HCT116 (cell line): ENCODE data around the gene PSME3IP1. TPM values are rescaled to one million over a fixed set of nuclear protein-coding genes. Genes with fewer than 3 reads are reported as not detected.

ENCODE experiments used
- ATAC-seq: fragments of 200-7000 bp; cut with Tn5 transposase; 2 replicates; pipeline ENCODE4 v1.9.1; 2020; ENCODE audit warnings: mild to moderate bottlenecking, moderate library complexity
- BruUV-seq: library from RNA; stranded (reverse); fragments of 400-500 nt; replicated peaks from 2 replicates; lab custom pipeline; 2021; lab: Mats Ljungman, UMichigan
- CTCF ChIA-PET: fragments of 300-600 bp; sonication (Branson Sonifier 250); formaldehyde crosslinking; loops from one replicate; lab custom pipeline; 2021; ENCODE audit warnings: antibody characterized with exemption; lab: Charles Lee
- POLR2A ChIA-PET: fragments of 300-600, 350-600 bp; sonication (Branson Sonifier 250); formaldehyde crosslinking; loops from one replicate; lab custom pipeline; 2021; ENCODE audit warnings: antibody characterized with exemption; lab: Charles Lee
- RAD21 ChIA-PET, 2 experiments: fragments of 300-600 bp; sonication (Branson Sonifier 250); formaldehyde crosslinking; loops; one replicate each; lab custom pipeline; 2023; ENCODE audit warnings: low total read pairs in 2 of 2; ENCODE audit not compliant: uncharacterized antibody in 2 of 2, unreplicated experiment in 2 of 2, low non-redundant PET in 1 of 2; lab: Charles Lee
- DNase-seq: peaks from one replicate; pipeline ENCODE4 v3.0.0-alpha.2; 2010; ENCODE audit warnings: low read depth, low spot score
- H2AFZ ChIP-seq: fragments of 200-600 bp; shearing (Covaris generic), sonication (generic); 2 replicates; pipeline ENCODE4 v1.6.1; 2017; ENCODE audit warnings: low read depth, mixed run types, mixed read lengths, antibody characterized with exemption, low read length; ENCODE audit not compliant: poor library complexity, severe bottlenecking
- H3K27ac ChIP-seq: 2 replicates; pipeline ENCODE4 v1.5.1; 2012; ENCODE audit warnings: low read depth, low read length
- H3K27me3 ChIP-seq: fragments of 200-600 bp; sonication (generic); 2 replicates; pipeline ENCODE4 v1.6.1; 2016; ENCODE audit warnings: mixed run types, low read length, mixed read lengths; ENCODE audit not compliant: insufficient read depth
- H3K36me3 ChIP-seq, 2 experiments: fragments of 200-500 bp in 1 of 2; fragments of 200-600 bp in 1 of 2; sonication (Bioruptor generic) in 1 of 2; sonication (generic) in 1 of 2; 2 replicates each; pipeline versions ENCODE4 v1.5.1 to v1.6.1; 2014 to 2016; ENCODE audit warnings: low read length in 2 of 2, inconsistent platforms in 1 of 2, mixed read lengths in 1 of 2, mixed run types in 1 of 2; ENCODE audit not compliant: insufficient read depth in 2 of 2, control insufficient read depth in 1 of 2
- H3K4me1 ChIP-seq, 2 experiments: fragments of 200-600 bp in 1 of 2; sonication (generic) in 1 of 2; 2 replicates each; pipeline versions ENCODE4 v1.5.1 to v1.6.1; 2012 to 2017; ENCODE audit warnings: low read length in 2 of 2, inconsistent platforms in 1 of 2, mild to moderate bottlenecking in 1 of 2, mixed read lengths in 1 of 2, mixed run types in 1 of 2, moderate library complexity in 1 of 2; ENCODE audit not compliant: insufficient read depth in 2 of 2, control insufficient read depth in 1 of 2
- H3K4me2 ChIP-seq: fragments of 200-600 bp; sonication (generic); 2 replicates; pipeline ENCODE4 v1.6.1; 2017; ENCODE audit warnings: mixed run types, low read length, mixed read lengths
- H3K4me3 ChIP-seq, 2 experiments: fragments of 200-600 bp in 1 of 2; sonication (generic) in 1 of 2; replicated peaks in 1 of 2; 2 replicates each; pipeline ENCODE4 v1.5.1; 2011 to 2016; ENCODE audit warnings: low read length in 2 of 2, control low read depth in 1 of 2, low read depth in 1 of 2, mild to moderate bottlenecking in 1 of 2, mixed read lengths in 1 of 2, mixed run types in 1 of 2
- H3K79me2 ChIP-seq: fragments of 200-600 bp; sonication (generic); 2 replicates; pipeline ENCODE4 v1.6.1; 2017; ENCODE audit warnings: mild to moderate bottlenecking, mixed run types, low read length, moderate library complexity, mixed read lengths; ENCODE audit not compliant: insufficient read depth
- H3K9ac ChIP-seq: fragments of 200-600 bp; sonication (generic); 2 replicates; pipeline ENCODE4 v1.6.1; 2016; ENCODE audit warnings: low read length, mixed read lengths
- H3K9me2 ChIP-seq: fragments of 200-600 bp; sonication (generic), shearing (Covaris generic); 2 replicates; pipeline ENCODE4 v1.6.1; 2017; ENCODE audit warnings: mixed run types, mild to moderate bottlenecking, moderate library complexity; ENCODE audit not compliant: insufficient read depth
- H3K9me3 ChIP-seq, 2 experiments: fragments of 200-500 bp in 1 of 2; fragments of 200-600 bp in 1 of 2; sonication (Bioruptor generic) in 1 of 2; sonication (generic) in 1 of 2; 2 replicates each; pipeline ENCODE4 v1.6.1; 2014 to 2017; ENCODE audit warnings: low read length in 2 of 2, mixed read lengths in 2 of 2, inconsistent platforms in 1 of 2, low read depth in 1 of 2, mild to moderate bottlenecking in 1 of 2, mixed run types in 1 of 2, moderate library complexity in 1 of 2; ENCODE audit not compliant: control insufficient read depth in 1 of 2, insufficient read depth in 1 of 2
- H4K20me1 ChIP-seq: fragments of 200-600 bp; sonication (generic), shearing (Covaris generic); 2 replicates; pipeline ENCODE4 v1.6.1; 2017; ENCODE audit warnings: mixed run types, mild to moderate bottlenecking, moderate library complexity; ENCODE audit not compliant: insufficient read depth
- EGR1 ChIP-seq: IDR thresholded peaks from 2 replicates; pipeline ENCODE4 v1.6.1; 2012; ENCODE audit warnings: low read depth
- ELF1 ChIP-seq: IDR thresholded peaks from 2 replicates; pipeline ENCODE4 v1.6.1; 2012; ENCODE audit warnings: low read depth, borderline replicate concordance
- EZH2 ChIP-seq: fragments of 200-600 bp; sonication (generic); IDR thresholded peaks from 2 replicates; pipeline ENCODE4 v1.6.1; 2017; ENCODE audit warnings: antibody characterized with exemption, mixed run types
- FOSL1 ChIP-seq: IDR thresholded peaks from 2 replicates; pipeline ENCODE4 v1.6.1; 2012; ENCODE audit warnings: low read depth
- POLR2AphosphoS5 ChIP-seq: IDR thresholded peaks from 2 replicates; pipeline ENCODE4 v1.6.1; 2011; ENCODE audit warnings: mild to moderate bottlenecking, low read depth, low read length, moderate library complexity
- RAD21 ChIP-seq: IDR thresholded peaks from 2 replicates; pipeline ENCODE4 v1.6.1; 2012; ENCODE audit warnings: low read depth, mild to moderate bottlenecking
- SP1 ChIP-seq: IDR thresholded peaks from 2 replicates; pipeline ENCODE4 v1.6.1; 2012; ENCODE audit warnings: low read depth
- SRF ChIP-seq: IDR thresholded peaks from 2 replicates; pipeline ENCODE4 v1.6.1; 2012; ENCODE audit warnings: low read depth
- YY1 ChIP-seq: IDR thresholded peaks from 2 replicates; pipeline ENCODE4 v1.6.1; 2011; ENCODE audit warnings: low read length, low read depth, moderate library complexity, mild to moderate bottlenecking; ENCODE audit not compliant: insufficient replicate concordance; ENCODE audit errors: extremely low read depth
- ZNF274 ChIP-seq: fragments of 200-500 bp; sonication (Bioruptor generic); IDR thresholded peaks from 2 replicates; pipeline ENCODE4 v1.6.1; 2014; ENCODE audit warnings: mild to moderate bottlenecking, low read depth, low read length, inconsistent platforms
- intact Hi-C: fragments of 100-400 bp; cut with micrococcal nuclease; formaldehyde crosslinking; loops from 2 replicates; pipeline ENCODE4 v1.10.0; 2022
- total RNA-seq: library from RNA; stranded (reverse); gene quantifications from one replicate; pipeline ENCODE4 v1.2.1, GENCODE V29; 2021; ENCODE audit not compliant: unreplicated experiment
- TF ChIP-seq, protein P1 (sequence below): IDR thresholded peaks from 2 replicates; pipeline ENCODE4 v1.6.1; 2011; ENCODE audit warnings: mild to moderate bottlenecking, low read length, moderate library complexity; ENCODE audit not compliant: insufficient replicate concordance; ENCODE audit errors: extremely low read depth

PSME3IP1 gene
- total RNA-seq, 1 experiment from 2014 or later: 88.5 TPM

DNA sequence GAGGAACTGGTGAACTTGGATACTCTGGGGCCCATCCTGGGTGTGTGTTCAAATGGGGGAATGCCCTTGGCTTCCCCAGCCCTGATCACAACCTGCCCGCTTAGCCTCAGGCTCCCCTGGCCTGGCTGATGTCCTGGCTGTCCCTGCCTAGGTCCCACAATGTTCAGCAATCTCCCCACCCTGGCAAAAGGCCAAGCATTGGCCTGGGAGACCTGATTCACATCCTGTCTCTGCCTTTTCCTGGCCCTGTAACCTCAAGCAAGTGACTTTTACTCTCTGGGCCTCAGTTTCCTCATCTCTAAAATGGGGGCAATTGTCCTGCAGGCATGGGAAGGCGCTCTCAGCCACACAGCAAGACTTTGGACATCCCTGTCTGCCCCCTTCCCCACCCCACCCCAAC is 79.1 kb downstream of the PSME3IP1 start:
- ChIA-PET CTCF (interaction anchor here (0.6 to 1.5 kb wide), 2 partner anchors 14 to 1163 kb away, joined by 3 to 4 read pairs; partner anchors contain the start of gene CPNE2), RAD21 (no interaction called here), POLR2A (no interaction called here)
- H2AFZ ChIP-seq: no peak overlapping the region
- BruUV-seq: no TSS peak
- DNase-seq (no peak), ATAC-seq (no peak)
- H3K27me3 ChIP-seq: no peaks in the 10 kb centered on the region
- intact Hi-C loops: no loop called here
- no peak overlapping the region for H3K9ac ChIP-seq
- H3K4me3 ChIP-seq: no peak overlapping the region
- no peaks in the 10 kb centered on the region for H3K9me3 ChIP-seq
- H3K36me3 ChIP-seq: no peaks in the 10 kb centered on the region
- no peaks in the 10 kb centered on the region for H3K79me2 ChIP-seq
- H3K4me2 ChIP-seq: no peak overlapping the region
- H3K27ac ChIP-seq: no peak overlapping the region
- H4K20me1 ChIP-seq: no peaks in the 10 kb centered on the region
- H3K4me1 ChIP-seq: peaks cover 0 to 45% of the 10 kb centered on the region in 2 experiments; a peak in 3 of 4 replicates
- no peaks in the 10 kb centered on the region for H3K9me2 ChIP-seq
- TF ChIP-seq ELF1 (no peak), EZH2 (no peak), ZNF274 (no peak), YY1 (no peak)
- TF ChIP-seq, protein P1, sequence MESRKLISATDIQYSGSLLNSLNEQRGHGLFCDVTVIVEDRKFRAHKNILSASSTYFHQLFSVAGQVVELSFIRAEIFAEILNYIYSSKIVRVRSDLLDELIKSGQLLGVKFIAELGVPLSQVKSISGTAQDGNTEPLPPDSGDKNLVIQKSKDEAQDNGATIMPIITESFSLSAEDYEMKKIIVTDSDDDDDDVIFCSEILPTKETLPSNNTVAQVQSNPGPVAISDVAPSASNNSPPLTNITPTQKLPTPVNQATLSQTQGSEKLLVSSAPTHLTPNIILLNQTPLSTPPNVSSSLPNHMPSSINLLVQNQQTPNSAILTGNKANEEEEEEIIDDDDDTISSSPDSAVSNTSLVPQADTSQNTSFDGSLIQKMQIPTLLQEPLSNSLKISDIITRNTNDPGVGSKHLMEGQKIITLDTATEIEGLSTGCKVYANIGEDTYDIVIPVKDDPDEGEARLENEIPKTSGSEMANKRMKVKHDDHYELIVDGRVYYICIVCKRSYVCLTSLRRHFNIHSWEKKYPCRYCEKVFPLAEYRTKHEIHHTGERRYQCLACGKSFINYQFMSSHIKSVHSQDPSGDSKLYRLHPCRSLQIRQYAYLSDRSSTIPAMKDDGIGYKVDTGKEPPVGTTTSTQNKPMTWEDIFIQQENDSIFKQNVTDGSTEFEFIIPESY: no peak

DNA sequence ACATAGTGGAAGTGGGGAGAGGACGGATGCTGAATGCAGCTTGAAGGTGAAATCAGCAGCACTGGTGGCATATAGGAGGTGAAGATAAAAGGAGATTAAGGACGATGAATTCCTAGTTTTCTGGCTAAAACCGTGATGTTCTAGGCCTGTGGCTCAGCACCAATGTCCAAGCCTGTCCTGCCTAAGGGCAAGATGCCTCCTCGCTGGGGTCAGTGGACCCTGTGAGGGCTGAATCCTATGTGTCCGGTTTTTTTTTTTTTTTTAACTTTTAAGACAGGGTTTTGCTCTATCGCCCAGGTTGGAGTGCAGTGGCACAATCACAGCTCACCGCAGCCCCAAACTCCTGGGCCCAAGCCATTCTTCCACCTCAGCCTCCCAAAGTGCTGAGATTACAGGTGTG is 80.7 kb downstream of the PSME3IP1 start:
- TF ChIP-seq SP1 (no peak), RAD21 (no peak), ZNF274 (no peak), POLR2AphosphoS5 (no peak), EGR1 (no peak), SRF (no peak), EZH2 (no peak), FOSL1 (no peak)
- TF ChIP-seq, all 23 proteins: peak for 0
- Histone ChIP-seq H2AFZ (no peak overlapping the region), H3K79me2 (peaks cover 3% of the 10 kb centered on the region; the same call in 1 of the 2 replicates), H3K36me3 (no peaks in the 10 kb centered on the region), H3K9ac (no peak overlapping the region), H4K20me1 (no peaks in the 10 kb centered on the region), H3K4me1 (peaks cover 6 to 52% of the 10 kb centered on the region in 2 experiments), H3K9me3 (no peaks in the 10 kb centered on the region), H3K27me3 (no peaks in the 10 kb centered on the region), H3K4me2 (no peak overlapping the region), H3K27ac (no peak overlapping the region), H3K4me3 (no peak overlapping the region), H3K9me2 (no peaks in the 10 kb centered on the region)
- ChIA-PET CTCF (interaction anchor here (1.7 kb wide), 1 partner anchor 12 kb away, joined by 6 read pairs; the partner anchor contains the start of gene CPNE2), POLR2A (no interaction called here), RAD21 (no interaction called here)
- intact Hi-C loops: no loop called here
- DNase-seq: no peak
- ATAC-seq: no peak
- BruUV-seq: no TSS peak
